ENCODE data around the gene EOLA2. TPM values are rescaled to one million over a fixed set of nuclear protein-coding genes. Genes with fewer than 3 reads are reported as not detected.
A peak's percentile ranks its signal among the peaks of the same experiment; 100 is the strongest.
"Not testable (repeated sequence)": the region's sequence is repeated elsewhere in the genome, so short reads cannot be mapped to it uniquely, and the experiment has no call there.

EOLA2 gene
- total RNA-seq, 1 donor from 2014 or later: 24.4 TPM

GRCh38 chrX:149962010-149962409 lies 23.7 kb upstream of the EOLA2 start:
- DNase-seq (ENCODE audit: low read depth): no peak
- H3K4me3 ChIP-seq (ENCODE audit: low read depth, low read length): no peak overlapping the region
- no peak for TF ChIP-seq CTCF (conservative IDR thresholded peaks at IDR 0.05; ENCODE audit: low read depth, low read length)

- no peak for DNase-seq (ENCODE audit: low read depth)
- H3K4me3 ChIP-seq (ENCODE audit: low read depth, low read length): no peak overlapping the region
- TF ChIP-seq CTCF (conservative IDR thresholded peaks at IDR 0.05; ENCODE audit: low read depth, low read length): no peak
These were observed 23.3 kb upstream of the EOLA2 start for GRCh38 chrX:149961572-149961971.

GRCh38 chrX:149950681-149951080 lies 12.4 kb upstream of the EOLA2 start:
- H3K4me3 ChIP-seq (ENCODE audit: low read depth, low read length): no peak overlapping the region
- no peak for DNase-seq (ENCODE audit: low read depth)
- peak; percentile 53 for TF ChIP-seq CTCF (conservative IDR thresholded peaks at IDR 0.05; ENCODE audit: low read depth, low read length)

- DNase-seq (ENCODE audit: low read depth): no peak
- no peak for TF ChIP-seq CTCF (conservative IDR thresholded peaks at IDR 0.05; ENCODE audit: low read depth, low read length)
- no peak overlapping the region for H3K4me3 ChIP-seq (ENCODE audit: low read depth, low read length)
These were observed 11.6 kb upstream of the EOLA2 start for GRCh38 chrX:149949743-149950436.

- peak; percentile 19 for DNase-seq (ENCODE audit: low read depth)
- H3K4me3 ChIP-seq (ENCODE audit: low read depth, low read length): no peak overlapping the region
- no peak for TF ChIP-seq CTCF (conservative IDR thresholded peaks at IDR 0.05; ENCODE audit: low read depth, low read length)
These were observed 9.7 kb upstream of the EOLA2 start for GRCh38 chrX:149948016-149948415.

GRCh38 chrX:149946932-149947331 lies 8.6 kb upstream of the EOLA2 start:
- not testable (repeated sequence) for H3K4me3 ChIP-seq (ENCODE audit: low read depth, low read length)

GRCh38 chrX:149945820-149946219 lies 7.5 kb upstream of the EOLA2 start:
- H3K4me3 ChIP-seq (ENCODE audit: low read depth, low read length); DNase-seq (ENCODE audit: low read depth): not testable (repeated sequence)

More at GRCh38 chrX:149946932-149947331, 8.6 kb upstream of the EOLA2 start:
- DNase-seq (ENCODE audit: low read depth): not testable (repeated sequence)

GRCh38 chrX:149945087-149945670 lies 6.9 kb upstream of the EOLA2 start:
- not testable (repeated sequence) for H3K4me3 ChIP-seq (ENCODE audit: low read depth, low read length); DNase-seq (ENCODE audit: low read depth)
